Liver (tissue), 9 donors: Measurements from ENCODE around the gene TNFRSF1B. TPM values are rescaled to one million over a fixed set of nuclear protein-coding genes. Genes with fewer than 3 reads are reported as not detected.

Source experiments
- DNase-seq: peaks from one replicate; pipeline ENCODE4 v3.0.0-alpha.2; 2017; ENCODE audit warnings: low spot score
- H3K27ac ChIP-seq, 2 donors: one replicate each; pipeline ENCODE4 v1.7.0; 2013; ENCODE audit warnings: inconsistent platforms in 2 of 2, low read length in 2 of 2, control low read depth in 1 of 2, low read depth in 1 of 2, mild to moderate bottlenecking in 1 of 2
- H3K27me3 ChIP-seq, 4 donors: one replicate each; pipeline versions ENCODE4 v1.6.1 to v1.7.0; 2013; ENCODE audit warnings: low read length in 3 of 4, inconsistent platforms in 1 of 4, mild to moderate bottlenecking in 1 of 4, moderate library complexity in 1 of 4; ENCODE audit not compliant: control insufficient read depth in 4 of 4, insufficient read depth in 4 of 4
- H3K36me3 ChIP-seq, 4 donors: one replicate each; pipeline versions ENCODE4 v1.6.1 to v1.7.0; 2013; ENCODE audit warnings: low read length in 3 of 4, mild to moderate bottlenecking in 3 of 4, low read depth in 1 of 4, moderate library complexity in 1 of 4; ENCODE audit not compliant: control insufficient read depth in 4 of 4, insufficient read depth in 3 of 4
- H3K4me1 ChIP-seq, 4 donors: one replicate each; pipeline versions ENCODE4 v1.6.1 to v1.7.0; 2013; ENCODE audit warnings: low read length in 3 of 4, mild to moderate bottlenecking in 3 of 4, moderate library complexity in 1 of 4; ENCODE audit not compliant: control insufficient read depth in 4 of 4, insufficient read depth in 4 of 4
- H3K4me3 ChIP-seq, 3 donors: one replicate each; pipeline versions ENCODE4 v1.6.1 to v1.7.0; 2013; ENCODE audit warnings: low read length in 3 of 3, control low read depth in 1 of 3, low read depth in 1 of 3, mild to moderate bottlenecking in 1 of 3
- H3K9ac ChIP-seq, 2 donors: one replicate each; pipeline ENCODE4 v1.7.0; 2013; ENCODE audit warnings: low read length in 2 of 2, mild to moderate bottlenecking in 2 of 2, moderate library complexity in 2 of 2, control low read depth in 1 of 2, low read depth in 1 of 2
- H3K9me3 ChIP-seq, 4 donors: one replicate each; pipeline versions ENCODE4 v1.6.1 to v1.7.0; 2013; ENCODE audit warnings: low read length in 3 of 4; ENCODE audit not compliant: control insufficient read depth in 4 of 4
- ATF3 ChIP-seq: IDR thresholded peaks from 2 replicates; pipeline ENCODE4 v1.6.1; 2016; ENCODE audit warnings: antibody characterized with exemption
- CTCF ChIP-seq: fragments of 150-350 bp; IDR thresholded peaks from 2 replicates; pipeline ENCODE4 v1.5.1; 2017; ENCODE audit warnings: improper control_type of control experiment, low read depth, low read length; ENCODE audit not compliant: missing input control
- EGR1 ChIP-seq, 2 donors: IDR thresholded peaks; 2 replicates each; pipeline ENCODE4 v1.6.1; 2016 to 2018; ENCODE audit warnings: antibody characterized with exemption in 2 of 2, low read depth in 2 of 2
- FOXA1 ChIP-seq: IDR thresholded peaks from 2 replicates; pipeline ENCODE4 v1.6.1; 2016; ENCODE audit warnings: antibody characterized with exemption
- FOXA2 ChIP-seq: IDR thresholded peaks from 2 replicates; pipeline ENCODE4 v1.6.1; 2016; ENCODE audit warnings: antibody characterized with exemption
- GABPA ChIP-seq, 2 donors: IDR thresholded peaks in 1 of 2; conservative IDR thresholded peaks in 1 of 2; 2 replicates each; pipeline ENCODE4 v1.6.1; 2016; ENCODE audit warnings: antibody characterized with exemption in 2 of 2, mild to moderate bottlenecking in 1 of 2, moderate library complexity in 1 of 2
- HNF4A ChIP-seq, 2 donors: conservative IDR thresholded peaks; 2 replicates each; pipeline ENCODE4 v1.6.1; 2016; ENCODE audit warnings: antibody characterized with exemption in 2 of 2, mild to moderate bottlenecking in 2 of 2
- HNF4G ChIP-seq: IDR thresholded peaks from 2 replicates; pipeline ENCODE4 v1.6.1; 2016; ENCODE audit warnings: antibody characterized with exemption
- JUND ChIP-seq, 2 donors: IDR thresholded peaks; 2 replicates each; pipeline ENCODE4 v1.6.1; 2016; ENCODE audit warnings: antibody characterized with exemption in 2 of 2
- MAX ChIP-seq: IDR thresholded peaks from 2 replicates; pipeline ENCODE4 v1.6.1; 2016; ENCODE audit warnings: antibody characterized with exemption
- NR2F2 ChIP-seq: IDR thresholded peaks from 2 replicates; pipeline ENCODE4 v1.6.1; 2016; ENCODE audit warnings: antibody characterized with exemption
- RAD21 ChIP-seq, 2 donors: IDR thresholded peaks; 2 replicates each; pipeline ENCODE4 v1.6.1; 2016; ENCODE audit warnings: antibody characterized with exemption in 2 of 2, mild to moderate bottlenecking in 2 of 2
- REST ChIP-seq: IDR thresholded peaks from 2 replicates; pipeline ENCODE4 v1.6.1; 2016; ENCODE audit warnings: antibody characterized with exemption, mild to moderate bottlenecking
- RXRA ChIP-seq, 2 donors: IDR thresholded peaks; 2 replicates each; pipeline ENCODE4 v1.6.1; 2017 to 2018; ENCODE audit warnings: antibody characterized with exemption in 2 of 2, mild to moderate bottlenecking in 1 of 2
- SP1 ChIP-seq: IDR thresholded peaks from 2 replicates; pipeline ENCODE4 v1.6.1; 2018; ENCODE audit warnings: antibody characterized with exemption, mild to moderate bottlenecking
- TAF1 ChIP-seq: conservative IDR thresholded peaks from 2 replicates; pipeline ENCODE4 v1.6.1; 2016; ENCODE audit warnings: antibody characterized with exemption, mild to moderate bottlenecking
- YY1 ChIP-seq: IDR thresholded peaks from 2 replicates; pipeline ENCODE4 v1.6.1; 2016; ENCODE audit warnings: antibody characterized with exemption, mild to moderate bottlenecking
- ZBTB33 ChIP-seq: IDR thresholded peaks from 2 replicates; pipeline ENCODE4 v1.6.1; 2016; ENCODE audit warnings: antibody characterized with exemption
- WGBS: extraction: QIAGEN DNeasy Blood & Tissue Kit; methylation state at CpG from one replicate; pipeline ENCODE4 v1.1.7; 2013; 5-methylcytosine and 5-hydroxymethylcytosine counted together
- polyA plus RNA-seq, 2 donors: library from polyadenylated mRNA; stranded (reverse) in 1 of 2; unstranded in 1 of 2; fragments of 200-250 nt in 1 of 2; fragments of >200 nt in 1 of 2; fragmentation: Nextera tagmentation in 1 of 2; extraction: Ambion mirVana in 1 of 2; gene quantifications; one replicate each; pipeline versions ENCODE4 v1.2.1 to v1.2.3, GENCODE V29; 2013 to 2015
- total RNA-seq, 2 donors: library from RNA; depleted of rRNA; stranded (reverse); fragments of >200 nt; gene quantifications; one replicate each; pipeline ENCODE4 v1.2.3, GENCODE V29; 2014
- donor health status: healthy.
- donor health status: healthy.
- donor health status: healthy.
- donor health status: healthy.
- donor health status: healthy.

The TNFRSF1B gene
- total and polyA plus RNA-seq, 4 donors = 7.2 to 19.6 (median 16.5) TPM

- TF ChIP-seq ZBTB33 (no peak), ATF3 (no peak), CTCF (no peak), FOXA1 (no peak)
Observed at GRCh38 chr1:12194666-12195216, 27.9 kb downstream of the TNFRSF1B start (continued).

- Histone ChIP-seq H3K27ac (no peak overlapping the region), H3K9ac (no peak overlapping the region), H3K9me3 (no peaks in the 10 kb centered on the region), H3K4me1 (no peaks in the 10 kb centered on the region), H3K36me3 (peaks cover 13 to 53% (median 37%) of the 10 kb centered on the region in 4 donors), H3K4me3 (no peak overlapping the region), H3K27me3 (no peaks in the 10 kb centered on the region)
- DNase-seq = no peak
- no peak for TF ChIP-seq NR2F2
- TF ChIP-seq JUND (IDR thresholded peaks at IDR 0.05) = no peak
- no peak for TF ChIP-seq HNF4G
- TF ChIP-seq CTCF = no peak
- TF ChIP-seq TAF1 = no peak
- no peak for TF ChIP-seq GABPA (IDR thresholded peaks at IDR 0.05 in 1 of 2, conservative IDR thresholded peaks at IDR 0.05 in 1 of 2)
- TF ChIP-seq RAD21 (IDR thresholded peaks at IDR 0.05) = no peak
- TF ChIP-seq SP1 = no peak
- no peak for TF ChIP-seq HNF4A (conservative IDR thresholded peaks at IDR 0.05)
- TF ChIP-seq MAX = no peak
- TF ChIP-seq YY1 = no peak
- TF ChIP-seq ATF3 = no peak
- TF ChIP-seq EGR1 (IDR thresholded peaks at IDR 0.05; ENCODE audit: low read depth in 2 of 2) = no peak
- no peak for TF ChIP-seq REST
- no peak for TF ChIP-seq FOXA2
- no peak for TF ChIP-seq RXRA (IDR thresholded peaks at IDR 0.05)
- no peak for TF ChIP-seq ZBTB33
- TF ChIP-seq FOXA1 = no peak
- 78% methylated on average over 3 of the region's 3 CpGs for WGBS
Observed at GRCh38 chr1:12195416-12195815, 28.6 kb downstream of the TNFRSF1B start.
